NCI-H2227 (cell line): Measurements from ENCODE around the gene DDX56.
A peak's percentile ranks its signal among the peaks of the same experiment; 100 is the strongest.

Experiments
- DNase-seq: peaks from one replicate; lab custom pipeline; 2025; ENCODE audit not compliant: unreplicated experiment; lab: John Stamatoyannopoulos, UW

DDX56 gene

DNA sequence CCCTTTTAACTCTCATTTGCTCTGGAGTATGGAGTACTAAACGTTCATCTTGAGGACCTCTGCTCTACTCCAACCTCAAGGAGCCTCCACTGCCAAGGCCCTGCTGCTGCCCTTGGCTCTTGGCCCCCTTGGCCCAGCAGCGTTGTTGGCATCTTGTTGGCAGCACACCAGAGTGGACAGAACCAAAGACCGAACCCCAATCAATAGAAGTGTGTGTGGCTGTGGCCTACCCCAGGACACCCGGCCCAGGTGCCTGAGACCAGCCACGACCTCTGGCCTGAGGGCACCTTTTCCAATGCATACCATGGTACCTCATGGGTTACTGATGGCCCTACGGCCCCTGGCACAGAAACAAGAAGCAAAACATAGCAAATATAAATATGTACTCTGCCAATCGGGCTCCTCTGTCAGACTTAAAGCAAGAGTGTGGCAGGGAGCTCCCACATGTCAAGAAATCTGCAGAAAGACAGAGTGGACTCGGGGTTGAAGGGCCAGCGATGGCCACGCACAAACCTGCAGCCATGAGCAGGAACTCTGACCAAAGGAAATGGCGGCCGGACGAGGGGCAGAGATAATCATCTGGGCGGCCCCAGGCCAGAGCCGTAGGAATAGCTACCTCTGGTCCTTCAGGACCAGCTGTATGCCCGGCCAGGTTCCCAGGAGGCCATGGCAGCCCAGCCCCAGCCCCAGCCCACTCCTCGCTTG is 35.5 kb downstream of the DDX56 start:
- no peak for DNase-seq

DNA sequence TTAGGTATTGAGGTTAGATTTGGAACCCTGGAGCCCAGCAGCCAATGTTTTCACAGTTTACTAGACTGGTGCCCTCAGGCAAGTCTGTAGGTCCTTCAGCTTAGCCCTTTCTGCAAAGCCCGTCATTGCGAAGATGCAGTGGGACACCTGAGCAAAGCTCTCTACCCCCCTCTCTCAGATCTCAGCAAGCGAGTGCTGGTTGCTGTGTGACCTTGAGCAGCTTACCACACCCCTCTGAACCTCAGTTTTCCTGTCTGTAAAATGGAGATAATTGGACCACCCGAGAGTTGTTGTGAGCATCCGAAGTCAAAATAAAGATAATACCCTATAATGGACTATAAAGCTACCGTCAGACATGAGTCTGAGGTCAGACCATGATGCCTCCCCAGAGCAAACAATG is 36.3 kb downstream of the DDX56 start:
- DNase-seq, result no peak

DNA sequence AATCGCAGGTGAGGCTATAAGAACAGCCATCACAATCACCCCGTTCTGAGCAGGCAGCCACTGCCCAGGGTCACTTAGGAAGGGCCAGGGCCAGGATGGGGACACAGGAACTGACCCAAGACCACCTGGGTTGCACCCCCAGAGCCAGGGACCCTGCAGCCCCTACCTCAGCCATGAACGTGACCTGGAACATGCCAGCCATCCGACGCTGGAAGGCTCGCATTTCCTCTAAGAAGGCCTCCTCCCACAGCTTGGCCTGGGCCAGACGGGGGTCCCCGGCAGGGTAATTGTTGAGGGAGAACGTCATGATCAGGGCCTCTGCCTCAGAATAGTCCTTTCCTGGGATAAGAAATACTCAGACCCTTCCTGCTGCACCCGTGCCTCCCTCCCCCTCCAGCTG is 37.6 kb downstream of the DDX56 start:
- DNase-seq, result no peak

DNA sequence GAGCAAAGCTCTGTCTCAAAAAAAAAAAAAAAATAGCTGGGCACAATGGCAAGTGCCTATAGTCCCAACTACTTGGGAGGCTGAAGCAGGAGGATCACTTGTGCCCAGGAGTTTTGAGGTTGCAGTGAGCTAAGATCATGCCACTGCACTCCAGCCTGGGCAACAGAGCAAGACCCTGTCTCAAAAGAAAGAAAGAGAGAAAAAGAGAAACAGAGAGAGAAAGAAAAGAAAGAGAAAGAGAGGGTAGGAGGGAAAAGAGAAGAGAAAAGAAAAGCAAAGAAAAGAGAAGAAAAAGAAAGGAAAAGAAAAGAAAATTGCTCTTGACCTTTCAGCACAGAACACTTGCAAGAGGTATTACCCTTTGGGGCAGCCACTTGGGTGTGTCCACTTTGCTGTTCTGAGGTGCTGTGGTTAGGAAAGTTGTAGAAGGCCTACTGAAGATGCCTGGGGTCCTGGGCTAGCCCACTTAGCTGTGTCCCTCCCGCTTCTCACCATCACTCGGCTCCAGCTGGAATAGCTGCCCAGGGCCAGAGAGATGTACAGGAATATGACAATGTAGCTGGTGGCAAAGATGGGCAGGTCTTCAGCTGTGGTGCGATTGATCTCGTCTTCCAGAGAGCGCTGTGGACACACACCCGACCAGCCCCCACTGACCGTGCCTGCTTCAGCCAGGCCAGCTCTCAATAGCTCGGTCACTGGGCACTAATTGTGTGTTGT is 38.2 kb downstream of the DDX56 start:
- no peak for DNase-seq

DNA sequence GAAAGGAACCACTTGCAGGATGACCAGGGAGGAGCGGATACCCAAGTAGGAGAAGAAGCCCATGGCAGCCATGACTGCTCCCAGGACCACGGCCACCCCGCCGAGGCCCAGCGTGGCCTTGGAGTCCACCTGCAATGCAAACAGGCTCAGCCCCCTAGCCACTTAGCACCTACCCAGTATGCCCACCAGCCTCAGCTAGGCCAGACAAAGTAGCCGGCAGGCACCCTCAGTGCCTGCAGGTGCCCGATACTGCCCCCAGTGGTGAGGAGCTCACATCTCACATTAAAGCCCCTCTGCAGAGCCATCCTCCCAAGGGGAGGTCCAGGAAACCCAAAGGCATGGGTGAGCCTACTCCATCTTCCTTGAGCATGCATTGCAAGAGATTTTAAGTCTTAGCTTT is 39.2 kb downstream of the DDX56 start:
- DNase-seq, result peak; percentile 2

DNA sequence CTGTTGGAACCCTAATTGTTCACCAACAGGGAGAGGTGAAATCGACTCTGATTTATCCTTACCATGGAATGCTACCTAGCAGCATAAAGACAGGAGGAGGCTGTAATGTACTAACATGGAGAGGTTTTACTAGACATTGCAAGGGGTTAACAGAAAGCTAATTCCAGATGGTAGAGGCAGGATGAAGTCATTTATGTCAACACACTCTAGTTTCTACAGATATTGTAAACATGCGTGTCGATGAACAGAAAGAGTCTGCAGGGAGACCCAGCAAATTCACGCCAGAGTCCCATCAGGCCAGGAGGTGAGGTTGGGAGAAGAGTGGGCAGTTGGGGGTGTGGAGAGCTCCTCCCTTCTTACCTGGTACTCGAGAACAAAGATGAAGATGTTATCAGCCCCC is 39.6 kb downstream of the DDX56 start:
- no peak for DNase-seq

DNA sequence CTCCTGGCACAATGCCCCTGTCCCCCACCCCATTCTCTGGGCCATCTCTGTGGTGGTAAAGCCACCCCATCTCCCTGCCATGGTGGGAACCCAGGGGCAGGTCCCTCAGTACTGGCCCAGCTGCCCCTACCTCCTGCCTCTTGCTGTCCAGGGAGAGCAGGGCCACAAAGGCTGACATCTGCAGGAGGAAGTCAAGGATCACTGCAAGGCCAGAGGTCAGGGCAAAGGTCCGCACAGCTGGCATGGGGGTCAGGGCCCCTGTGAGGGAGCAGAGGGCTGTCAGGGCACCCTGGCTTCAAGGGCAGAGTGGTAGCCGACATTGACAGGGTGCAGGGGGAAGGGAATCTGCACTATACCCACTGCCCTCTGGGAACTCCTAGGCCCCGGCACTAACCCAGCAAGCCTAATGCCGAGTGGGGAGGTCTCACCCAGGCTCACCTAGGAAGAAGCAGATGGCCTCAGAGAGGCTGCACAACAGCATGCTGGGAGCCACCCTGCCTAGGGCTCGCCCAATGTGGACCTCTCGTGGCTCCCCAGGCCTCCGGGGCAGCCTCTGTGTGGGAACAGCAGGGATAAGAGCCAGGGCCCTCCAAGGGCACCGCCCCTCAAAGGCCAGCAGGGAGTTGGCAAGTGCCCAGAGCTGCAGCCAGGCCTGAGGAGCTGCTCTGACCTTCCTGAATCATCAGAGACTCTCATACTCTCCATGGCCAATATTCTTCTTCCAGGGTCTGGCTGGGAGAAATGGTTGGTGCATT is 40.2 kb downstream of the DDX56 start:
- DNase-seq, result no peak

DNA sequence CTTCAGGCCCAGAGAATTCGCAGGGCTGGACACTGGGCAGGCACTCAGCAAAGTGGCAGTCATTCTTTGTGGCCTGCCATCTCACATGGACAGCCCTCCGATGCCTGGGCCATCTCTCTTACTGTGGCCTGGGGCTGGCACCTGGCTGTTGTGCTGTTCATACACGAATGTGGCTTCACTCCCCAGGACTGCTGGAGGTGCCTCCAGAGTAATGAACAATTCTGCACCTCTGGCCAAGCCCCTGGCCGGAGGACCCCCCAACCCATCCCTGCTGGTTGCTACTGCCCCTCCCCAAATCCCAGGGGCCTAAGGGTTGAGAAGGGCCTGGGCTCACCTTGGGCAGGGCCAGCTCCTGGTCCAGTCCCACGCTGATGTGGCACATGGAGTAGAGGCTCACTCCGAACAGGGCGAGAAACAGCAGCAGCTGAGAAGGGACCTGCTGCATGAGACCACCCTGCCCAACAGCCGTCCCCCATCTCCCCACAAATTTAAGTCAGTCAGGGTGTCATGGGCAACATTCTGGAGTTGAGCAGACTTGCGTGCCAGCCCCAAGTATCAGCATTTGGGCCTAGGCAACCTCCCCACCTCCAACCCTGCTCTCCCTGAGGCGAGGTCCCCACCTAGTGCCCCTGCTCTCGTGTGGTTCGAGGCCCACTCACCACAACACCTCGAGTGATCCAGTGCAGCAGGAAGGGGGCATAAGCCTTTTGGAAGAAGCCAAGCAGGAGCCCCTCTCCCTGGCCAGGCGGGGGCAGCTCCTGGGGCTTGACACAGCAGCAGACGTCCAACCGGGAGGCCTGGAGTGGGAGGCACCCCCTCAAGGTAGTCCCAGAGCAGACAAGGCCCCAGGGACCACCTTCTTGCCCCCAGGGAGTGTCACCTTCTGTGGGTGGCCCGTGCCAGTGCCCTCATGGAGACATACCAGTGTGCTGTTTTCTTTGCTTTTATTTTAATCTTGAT is 42.0 kb downstream of the DDX56 start:
- DNase-seq, result no peak

DNA sequence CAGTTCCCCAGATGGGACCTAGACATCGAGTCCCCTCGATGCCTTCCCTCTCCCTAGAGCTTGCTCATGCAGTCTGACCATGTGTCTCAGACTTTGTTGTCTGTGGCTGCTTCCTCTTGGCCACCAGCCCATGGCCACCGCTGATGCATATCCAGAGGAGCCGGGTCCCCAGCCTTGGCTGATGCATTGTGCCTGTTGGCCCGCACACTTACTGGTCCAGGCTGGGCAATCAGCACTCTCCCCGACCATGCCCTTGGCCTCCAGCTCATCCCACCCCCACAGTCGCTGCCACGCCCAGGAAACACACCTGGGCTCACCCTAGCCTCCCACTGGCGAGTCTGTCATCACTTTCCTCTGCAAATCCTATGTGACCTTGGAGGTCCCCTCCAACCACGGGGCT is 42.7 kb downstream of the DDX56 start:
- DNase-seq, result no peak

DNA sequence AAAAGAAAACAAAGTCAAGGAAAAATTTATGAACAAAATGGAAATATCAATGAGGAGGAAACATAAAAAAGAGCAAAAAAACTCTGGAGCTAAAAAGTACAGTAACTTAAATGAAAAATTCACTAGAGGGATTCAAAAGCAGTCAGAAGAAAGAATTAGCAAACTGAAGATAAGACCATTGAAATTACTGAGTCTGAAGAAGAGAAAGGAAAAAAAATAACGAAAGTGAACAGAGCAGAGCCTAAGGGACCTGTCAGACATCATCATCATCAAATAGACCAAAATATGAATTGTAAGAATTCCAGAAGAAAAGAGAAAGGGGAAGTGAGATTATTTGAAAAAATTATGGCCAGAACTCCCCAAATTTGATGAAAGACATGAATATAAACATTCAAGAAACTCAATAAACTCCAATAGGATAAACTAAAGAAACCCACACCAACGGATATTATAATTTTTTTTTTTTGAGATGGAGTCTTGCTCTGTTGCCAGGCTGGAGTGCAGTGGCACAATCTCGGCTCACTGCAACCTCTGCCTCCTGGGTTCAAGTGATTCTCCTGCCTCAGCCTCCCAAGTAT is 48.8 kb downstream of the DDX56 start:
- no peak for DNase-seq

DNA sequence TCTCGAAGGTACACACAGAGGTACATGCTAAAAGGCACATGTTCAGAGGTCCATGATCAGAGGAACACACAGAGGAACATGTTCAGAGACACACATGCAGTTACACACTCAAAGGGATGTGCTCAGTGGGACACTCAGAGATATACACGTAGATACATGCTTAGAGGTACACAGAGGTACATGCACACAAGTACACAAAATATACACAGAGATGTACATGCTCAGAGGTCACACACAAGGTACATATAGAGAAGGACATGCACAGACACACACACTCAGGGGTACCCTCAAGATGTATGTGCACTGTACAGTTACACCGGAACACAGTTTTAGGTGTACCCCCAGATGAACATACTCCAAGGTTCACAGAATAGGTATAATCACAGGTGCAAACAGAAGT is 51.4 kb downstream of the DDX56 start:
- DNase-seq, result no peak

DNA sequence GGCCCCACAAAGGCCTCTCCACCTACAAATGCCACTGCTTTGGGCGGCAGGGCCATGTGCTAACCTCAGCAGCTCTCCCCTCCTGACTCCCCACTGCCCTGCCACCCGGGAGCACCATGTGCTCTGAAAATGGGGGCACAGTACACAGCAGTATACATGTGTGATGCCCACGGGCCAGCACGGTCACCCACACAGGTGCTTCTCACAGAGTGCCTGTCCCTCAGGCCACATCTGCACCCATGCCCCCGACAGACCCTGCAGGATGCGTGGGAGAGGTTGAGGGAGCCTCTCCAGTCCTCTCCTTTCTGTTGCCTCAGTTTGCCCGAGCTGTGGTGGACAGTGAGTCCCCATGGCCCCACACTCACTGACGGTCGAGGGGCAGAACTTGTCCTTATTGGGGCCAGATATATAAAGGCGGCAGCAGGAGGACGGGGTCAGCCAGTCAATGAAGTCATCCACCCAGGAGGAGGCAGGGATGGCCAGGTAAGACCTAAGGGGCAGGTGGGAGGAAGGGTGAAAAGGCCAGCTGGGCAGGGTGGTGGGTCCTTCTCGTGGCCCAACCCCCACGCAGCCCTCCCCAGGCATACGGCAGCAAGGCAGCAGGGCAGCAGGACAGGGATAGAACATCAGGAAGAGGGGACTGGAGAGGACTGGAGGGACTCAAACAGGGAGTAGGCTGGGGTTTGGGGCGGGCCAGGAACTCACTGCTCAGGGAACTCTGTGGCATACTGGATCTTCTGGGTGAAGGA is 52.2 kb downstream of the DDX56 start:
- DNase-seq, result no peak

DNA sequence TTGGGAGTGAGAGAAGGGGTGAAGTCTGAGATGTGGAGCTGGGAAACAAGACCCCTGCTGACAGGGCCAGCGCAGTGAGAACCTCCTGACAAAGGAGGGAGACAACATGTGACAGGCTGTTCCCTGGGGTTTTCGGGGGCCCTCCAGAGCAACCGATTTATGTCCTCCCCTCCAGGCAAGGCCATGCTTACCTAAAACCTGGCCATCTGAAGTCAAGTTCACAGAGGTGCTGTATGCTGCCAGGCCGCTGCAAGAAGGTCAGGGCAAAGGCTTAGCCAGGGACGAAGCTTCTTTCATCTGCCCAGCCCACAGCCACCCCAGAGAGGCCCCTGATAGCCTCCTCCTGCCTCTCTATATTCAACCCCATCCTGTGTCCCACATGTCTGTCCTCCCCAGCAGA is 53.1 kb downstream of the DDX56 start:
- no peak for DNase-seq

DNA sequence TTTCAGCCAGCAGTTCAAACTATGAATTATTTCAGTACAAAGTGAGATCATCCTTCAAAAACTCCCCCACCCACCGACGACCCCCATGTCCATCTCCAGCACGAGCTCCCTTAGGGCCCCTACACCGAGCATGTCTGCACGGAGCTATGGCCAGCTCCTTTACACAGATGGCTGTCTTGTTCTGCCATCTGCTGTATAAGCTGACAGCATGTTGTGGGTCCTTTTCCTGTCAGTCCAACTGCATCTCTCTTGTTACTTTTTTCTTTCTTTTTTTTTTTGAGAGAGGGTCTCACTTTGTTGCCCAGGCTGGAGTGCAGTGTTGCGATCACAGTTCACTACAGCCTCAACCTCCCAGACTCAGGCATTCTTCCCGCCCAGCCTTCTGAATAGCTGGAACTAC is 54.2 kb downstream of the DDX56 start:
- DNase-seq, result no peak

DNA sequence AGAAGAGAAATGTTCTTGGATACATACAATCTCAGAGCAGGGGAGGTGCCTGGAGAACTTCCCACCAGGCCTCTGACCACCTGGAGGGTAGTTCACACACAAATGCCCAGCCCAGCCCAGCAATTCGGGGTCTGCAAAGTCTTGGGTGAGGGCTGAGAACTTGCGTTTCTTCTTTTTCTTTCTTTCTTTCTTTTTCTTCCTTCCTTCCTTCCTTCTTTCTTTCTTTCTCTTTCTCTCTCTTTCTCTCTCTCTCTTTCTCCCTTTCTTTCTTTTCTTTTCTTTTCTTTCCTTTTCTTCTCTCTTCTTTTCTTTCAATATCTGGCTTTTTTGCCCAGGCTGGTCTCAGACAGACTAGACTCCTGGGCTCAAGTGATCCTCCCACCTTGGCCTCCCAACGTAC is 54.9 kb downstream of the DDX56 start:
- DNase-seq, result no peak

DNA sequence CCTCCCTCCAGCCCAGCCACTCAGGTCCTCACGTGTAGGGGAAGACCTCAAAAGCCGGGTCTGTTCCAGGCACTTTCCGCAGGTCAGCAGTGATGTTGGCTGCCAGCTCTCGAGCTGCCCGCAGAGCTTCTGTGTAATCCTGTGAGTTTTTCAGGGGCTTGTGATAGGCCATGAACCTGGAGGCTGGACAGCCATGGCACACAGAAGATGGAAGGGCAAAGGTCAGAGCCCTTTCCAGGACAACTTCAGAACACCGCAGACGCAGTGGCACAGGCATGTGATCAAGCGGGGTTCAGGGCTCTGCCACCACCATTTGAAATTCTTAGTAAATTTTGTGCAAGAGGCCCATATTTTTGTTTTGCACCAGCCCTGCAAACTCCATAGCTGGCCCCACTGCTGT is 56.5 kb downstream of the DDX56 start:
- no peak for DNase-seq
